ENCODE measurements around the gene TMTC4. TPM values are rescaled to one million over a fixed set of nuclear protein-coding genes. Genes with fewer than 3 reads are reported as not detected.

Gene TMTC4
- total RNA-seq, 1 donor = 8.7 TPM

GRCh38 chr13:100645382-100645781 is 29.2 kb downstream of the TMTC4 start:
- no peak overlapping the region for H3K4me3 ChIP-seq (ENCODE audit: insufficient read depth, low read length)
- no peaks in the 10 kb centered on the region for H3K79me2 ChIP-seq (ENCODE audit: insufficient read depth, low read length)
- no peak overlapping the region for H3K4me2 ChIP-seq (ENCODE audit: insufficient read depth, low read length)
- no peak overlapping the region for H3K27ac ChIP-seq (ENCODE audit: low read depth, low read length)
- no peak overlapping the region for H2AFZ ChIP-seq (ENCODE audit: low read length)
- no peaks in the 10 kb centered on the region for H3K36me3 ChIP-seq (ENCODE audit: insufficient read depth, low read length)
- no peaks in the 10 kb centered on the region for H3K27me3 ChIP-seq (ENCODE audit: insufficient read depth, low read length)
- TF ChIP-seq, protein P1, sequence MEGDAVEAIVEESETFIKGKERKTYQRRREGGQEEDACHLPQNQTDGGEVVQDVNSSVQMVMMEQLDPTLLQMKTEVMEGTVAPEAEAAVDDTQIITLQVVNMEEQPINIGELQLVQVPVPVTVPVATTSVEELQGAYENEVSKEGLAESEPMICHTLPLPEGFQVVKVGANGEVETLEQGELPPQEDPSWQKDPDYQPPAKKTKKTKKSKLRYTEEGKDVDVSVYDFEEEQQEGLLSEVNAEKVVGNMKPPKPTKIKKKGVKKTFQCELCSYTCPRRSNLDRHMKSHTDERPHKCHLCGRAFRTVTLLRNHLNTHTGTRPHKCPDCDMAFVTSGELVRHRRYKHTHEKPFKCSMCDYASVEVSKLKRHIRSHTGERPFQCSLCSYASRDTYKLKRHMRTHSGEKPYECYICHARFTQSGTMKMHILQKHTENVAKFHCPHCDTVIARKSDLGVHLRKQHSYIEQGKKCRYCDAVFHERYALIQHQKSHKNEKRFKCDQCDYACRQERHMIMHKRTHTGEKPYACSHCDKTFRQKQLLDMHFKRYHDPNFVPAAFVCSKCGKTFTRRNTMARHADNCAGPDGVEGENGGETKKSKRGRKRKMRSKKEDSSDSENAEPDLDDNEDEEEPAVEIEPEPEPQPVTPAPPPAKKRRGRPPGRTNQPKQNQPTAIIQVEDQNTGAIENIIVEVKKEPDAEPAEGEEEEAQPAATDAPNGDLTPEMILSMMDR (IDR thresholded peaks at IDR 0.05; ENCODE audit: extremely low read depth, low read depth, low read length) = no peak
- H3K4me1 ChIP-seq (ENCODE audit: insufficient read depth, low read length) = no peaks in the 10 kb centered on the region
- DNase-seq (ENCODE audit: insufficient read length, low spot score, missing footprints) = no peak
- H3K9me3 ChIP-seq (ENCODE audit: low read depth, low read length) = no peaks in the 10 kb centered on the region
- no peaks in the 10 kb centered on the region for H4K20me1 ChIP-seq (ENCODE audit: insufficient read depth, low read length)

GRCh38 chr13:100644371-100644770 is 30.2 kb downstream of the TMTC4 start:
- Histone ChIP-seq H3K4me3 (ENCODE audit: insufficient read depth, low read length) (no peak overlapping the region), H3K4me2 (ENCODE audit: insufficient read depth, low read length) (no peak overlapping the region), H4K20me1 (ENCODE audit: insufficient read depth, low read length) (no peaks in the 10 kb centered on the region), H3K9me3 (ENCODE audit: low read depth, low read length) (no peaks in the 10 kb centered on the region), H3K27ac (ENCODE audit: low read depth, low read length) (no peak overlapping the region), H3K4me1 (ENCODE audit: insufficient read depth, low read length) (no peaks in the 10 kb centered on the region), H3K36me3 (ENCODE audit: insufficient read depth, low read length) (no peaks in the 10 kb centered on the region), H3K79me2 (ENCODE audit: insufficient read depth, low read length) (no peaks in the 10 kb centered on the region), H2AFZ (ENCODE audit: low read length) (no peak overlapping the region), H3K27me3 (ENCODE audit: insufficient read depth, low read length) (no peaks in the 10 kb centered on the region)
- TF ChIP-seq, protein P1 (IDR thresholded peaks at IDR 0.05; ENCODE audit: extremely low read depth, low read depth, low read length) = no peak
- no peak for DNase-seq (ENCODE audit: insufficient read length, low spot score, missing footprints)

DNA sequence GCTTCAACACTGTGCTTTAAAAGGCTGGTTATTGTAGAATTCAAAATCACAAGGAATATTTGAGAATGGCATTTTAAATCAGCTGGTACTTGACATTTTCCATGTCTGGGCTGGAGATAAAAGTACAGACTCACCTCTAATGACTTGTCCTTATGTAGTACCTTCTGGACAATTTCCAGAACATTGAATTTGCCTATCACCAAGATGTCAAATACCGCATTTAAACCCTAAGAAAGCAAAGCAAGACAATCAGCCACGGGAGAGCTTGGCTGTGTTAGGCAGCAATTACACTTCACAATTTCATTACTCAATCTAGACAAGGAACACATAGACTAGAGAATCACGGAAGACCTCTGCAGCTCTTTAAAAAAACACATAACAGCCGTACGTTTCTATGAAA is 36.8 kb downstream of the TMTC4 start:
- no peak overlapping the region for H3K4me2 ChIP-seq (ENCODE audit: insufficient read depth, low read length)
- H3K9me3 ChIP-seq (ENCODE audit: low read depth, low read length) = no peaks in the 10 kb centered on the region
- H3K4me3 ChIP-seq (ENCODE audit: insufficient read depth, low read length) = no peak overlapping the region
- TF ChIP-seq, protein P1 (IDR thresholded peaks at IDR 0.05; ENCODE audit: extremely low read depth, low read depth, low read length) = no peak
- no peaks in the 10 kb centered on the region for H3K27me3 ChIP-seq (ENCODE audit: insufficient read depth, low read length)
- H3K27ac ChIP-seq (ENCODE audit: low read depth, low read length) = no peak overlapping the region
- no peak overlapping the region for H2AFZ ChIP-seq (ENCODE audit: low read length)
- H3K4me1 ChIP-seq (ENCODE audit: insufficient read depth, low read length) = peaks cover 6% of the 10 kb centered on the region
- no peak for DNase-seq (ENCODE audit: insufficient read length, low spot score, missing footprints)
- no peaks in the 10 kb centered on the region for H3K79me2 ChIP-seq (ENCODE audit: insufficient read depth, low read length)
- no peaks in the 10 kb centered on the region for H3K36me3 ChIP-seq (ENCODE audit: insufficient read depth, low read length)
- no peaks in the 10 kb centered on the region for H4K20me1 ChIP-seq (ENCODE audit: insufficient read depth, low read length)

DNA sequence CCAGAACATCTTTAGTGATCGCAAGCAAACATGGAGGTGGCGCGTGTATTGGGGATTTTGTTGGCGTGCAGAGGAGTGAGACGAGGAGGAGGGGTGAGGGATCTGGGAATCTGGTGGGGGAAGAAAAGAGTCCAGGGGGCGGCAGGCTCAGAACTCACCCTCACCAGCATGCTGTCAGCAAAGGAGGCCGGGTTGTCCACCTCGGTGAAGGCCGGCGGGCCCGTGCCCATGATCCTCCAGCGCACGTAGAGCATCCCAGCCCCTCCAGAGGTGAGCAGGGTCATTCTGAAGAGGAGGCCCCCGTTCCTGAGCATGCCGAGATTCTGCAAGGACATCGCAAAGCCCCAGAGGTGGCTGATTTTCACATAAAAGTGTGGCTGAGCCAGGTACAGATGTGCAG is 37.2 kb downstream of the TMTC4 start:
- H3K79me2 ChIP-seq (ENCODE audit: insufficient read depth, low read length) = no peaks in the 10 kb centered on the region
- no peak overlapping the region for H3K27ac ChIP-seq (ENCODE audit: low read depth, low read length)
- H4K20me1 ChIP-seq (ENCODE audit: insufficient read depth, low read length) = no peaks in the 10 kb centered on the region
- no peak overlapping the region for H3K4me3 ChIP-seq (ENCODE audit: insufficient read depth, low read length)
- DNase-seq (ENCODE audit: insufficient read length, low spot score, missing footprints) = no peak
- H2AFZ ChIP-seq (ENCODE audit: low read length) = no peak overlapping the region
- H3K4me2 ChIP-seq (ENCODE audit: insufficient read depth, low read length) = no peak overlapping the region
- H3K4me1 ChIP-seq (ENCODE audit: insufficient read depth, low read length) = peaks cover 6% of the 10 kb centered on the region
- H3K9me3 ChIP-seq (ENCODE audit: low read depth, low read length) = no peaks in the 10 kb centered on the region
- TF ChIP-seq, protein P1 (IDR thresholded peaks at IDR 0.05; ENCODE audit: extremely low read depth, low read depth, low read length) = no peak
- H3K36me3 ChIP-seq (ENCODE audit: insufficient read depth, low read length) = no peaks in the 10 kb centered on the region
- no peaks in the 10 kb centered on the region for H3K27me3 ChIP-seq (ENCODE audit: insufficient read depth, low read length)

All from osteoblast (primary cell).